Esophagus muscularis mucosa (tissue), 3 donors: ENCODE measurements around the gene CDK17.

ENCODE experiments used
- CTCF ChIP-seq, 3 experiments: fragments of 200-600 bp in 2 of 3; fragments of 450-650 bp in 1 of 3; sonication (generic) in 2 of 3; IDR thresholded peaks; one replicate each; pipeline ENCODE4 v1.5.1; 2017 to 2019; ENCODE audit warnings: antibody characterized with exemption in 3 of 3, mild to moderate bottlenecking in 2 of 3, moderate library complexity in 1 of 3
- EP300 ChIP-seq: sonication (generic); formaldehyde crosslinking; IDR thresholded peaks from one replicate; pipeline ENCODE4 v1.6.1; 2017; ENCODE audit warnings: antibody characterized with exemption

GRCh38 chr12:96441816-96442215, 41.6 kb upstream of the CDK17 start:
- TF ChIP-seq CTCF (IDR thresholded peaks at IDR 0.05) (no peak), EP300 (no peak)
